HG02970 (cell line): ENCODE results near the gene TSPAN9.

Experiments
- ATAC-seq: cut with Tn5 transposase; IDR thresholded peaks from one replicate; pipeline ENCODE4 v1.9.1; 2021; ENCODE audit warnings: mild to moderate bottlenecking, moderate library complexity, moderate number of reproducible peaks; ENCODE audit not compliant: unreplicated experiment, low FRiP score

The TSPAN9 gene

GRCh38 chr12:3119756-3120601, 42.8 kb downstream of the TSPAN9 start:
- ATAC-seq = no peak

- ATAC-seq = no peak
These were observed 43.5 kb downstream of the TSPAN9 start for GRCh38 chr12:3120701-3121100.

DNA sequence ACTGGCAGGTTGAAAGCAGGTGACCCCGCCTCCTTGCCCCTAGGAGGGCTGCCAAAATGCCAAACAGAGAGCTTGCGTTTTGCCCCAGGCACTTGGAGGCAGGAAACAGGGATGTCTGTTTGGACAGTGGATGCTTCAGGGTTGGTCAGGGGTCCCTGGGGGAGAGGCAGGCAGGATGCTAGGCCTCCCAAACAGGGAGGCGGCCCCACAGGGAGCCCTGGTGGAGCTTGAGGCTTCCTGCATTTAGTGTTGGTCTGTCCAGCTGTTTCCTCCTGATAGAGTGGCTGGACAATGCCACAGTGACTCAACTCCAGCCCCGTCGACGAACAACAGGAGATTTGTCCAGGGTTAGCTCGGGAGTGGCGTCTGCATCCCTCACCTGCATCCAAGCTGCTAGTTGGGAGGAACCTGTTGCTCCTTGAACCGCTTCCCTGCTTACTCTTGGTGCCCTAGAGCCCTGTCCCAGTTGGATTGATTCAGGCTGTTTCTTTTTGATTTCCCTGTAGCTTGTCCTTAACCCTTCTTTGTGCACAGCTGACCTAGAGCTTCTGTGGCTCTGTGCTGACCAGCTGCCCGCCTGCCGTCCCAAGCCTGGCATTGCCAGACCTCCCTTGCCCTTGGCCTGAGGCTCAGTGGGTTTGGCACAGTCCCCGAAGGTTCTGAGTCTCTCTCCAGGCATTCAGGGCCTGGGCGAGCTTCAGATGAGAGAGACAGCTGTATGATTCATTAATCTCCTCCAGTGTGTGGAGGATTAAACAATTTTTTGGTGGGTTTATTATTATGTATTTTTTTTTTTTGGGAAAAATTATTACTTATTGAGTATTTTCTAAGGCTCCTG, 45.9 kb downstream of the TSPAN9 start:
- ATAC-seq = no peak

DNA sequence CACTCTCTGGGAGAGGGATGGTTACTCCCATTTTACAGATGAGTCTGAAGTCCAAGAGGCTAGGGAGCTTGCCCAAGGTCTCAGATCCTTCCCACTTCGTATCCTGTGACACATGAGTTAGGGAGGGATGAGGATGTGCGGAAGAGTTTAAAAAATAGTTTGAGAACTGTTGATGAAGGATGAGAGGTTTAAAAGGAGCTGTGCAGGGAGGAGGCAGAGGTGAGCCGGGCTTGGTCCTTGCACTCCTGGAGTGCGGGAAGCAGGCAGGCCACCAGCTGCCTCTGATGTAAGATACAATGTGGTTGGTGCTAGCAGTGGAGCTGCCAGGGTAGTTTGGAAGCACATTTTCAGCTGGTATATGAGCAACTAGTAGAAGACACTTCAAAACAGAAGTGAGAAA, 46.5 kb downstream of the TSPAN9 start:
- ATAC-seq = no peak

DNA sequence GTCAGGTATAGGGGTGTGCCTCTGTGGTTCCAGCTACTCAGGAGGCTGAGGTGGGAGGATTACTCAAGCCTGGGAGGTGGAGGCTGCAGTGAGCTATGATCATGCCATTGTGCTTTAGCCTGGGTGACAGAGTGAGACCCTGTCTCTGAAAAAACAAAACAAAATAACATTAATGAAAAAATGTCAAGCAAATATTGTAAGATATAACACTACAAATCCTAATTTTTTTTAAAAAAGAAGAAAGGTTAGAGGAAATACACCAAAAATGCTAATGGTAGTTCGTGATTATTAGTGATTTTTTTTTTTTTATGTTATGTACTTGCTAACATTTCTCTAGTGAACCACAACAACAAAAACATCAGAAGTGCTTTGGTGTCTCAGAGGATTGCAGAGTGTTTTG, 47.7 kb downstream of the TSPAN9 start:
- no peak for ATAC-seq

GRCh38 chr12:3125674-3126073, 48.5 kb downstream of the TSPAN9 start:
- no peak for ATAC-seq

DNA sequence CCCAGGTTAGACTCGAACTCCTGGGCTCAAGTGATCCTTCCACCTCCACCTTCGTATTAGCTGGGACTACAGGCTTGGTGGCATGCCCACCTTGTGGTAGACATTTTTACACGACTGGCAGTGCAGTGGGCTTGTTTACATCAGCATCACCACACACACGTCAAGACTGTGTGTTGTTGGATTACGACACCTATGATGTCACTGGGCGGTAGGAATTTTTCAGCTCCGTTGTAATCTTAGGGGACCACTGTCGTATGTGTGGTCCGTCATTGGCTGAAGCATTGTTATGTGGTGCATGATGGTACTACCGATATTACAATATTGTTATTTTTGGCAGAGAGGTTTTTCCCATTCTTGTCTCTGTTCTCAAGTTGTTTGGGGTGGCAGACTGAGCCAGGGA, 50.7 kb downstream of the TSPAN9 start:
- ATAC-seq = no peak

DNA sequence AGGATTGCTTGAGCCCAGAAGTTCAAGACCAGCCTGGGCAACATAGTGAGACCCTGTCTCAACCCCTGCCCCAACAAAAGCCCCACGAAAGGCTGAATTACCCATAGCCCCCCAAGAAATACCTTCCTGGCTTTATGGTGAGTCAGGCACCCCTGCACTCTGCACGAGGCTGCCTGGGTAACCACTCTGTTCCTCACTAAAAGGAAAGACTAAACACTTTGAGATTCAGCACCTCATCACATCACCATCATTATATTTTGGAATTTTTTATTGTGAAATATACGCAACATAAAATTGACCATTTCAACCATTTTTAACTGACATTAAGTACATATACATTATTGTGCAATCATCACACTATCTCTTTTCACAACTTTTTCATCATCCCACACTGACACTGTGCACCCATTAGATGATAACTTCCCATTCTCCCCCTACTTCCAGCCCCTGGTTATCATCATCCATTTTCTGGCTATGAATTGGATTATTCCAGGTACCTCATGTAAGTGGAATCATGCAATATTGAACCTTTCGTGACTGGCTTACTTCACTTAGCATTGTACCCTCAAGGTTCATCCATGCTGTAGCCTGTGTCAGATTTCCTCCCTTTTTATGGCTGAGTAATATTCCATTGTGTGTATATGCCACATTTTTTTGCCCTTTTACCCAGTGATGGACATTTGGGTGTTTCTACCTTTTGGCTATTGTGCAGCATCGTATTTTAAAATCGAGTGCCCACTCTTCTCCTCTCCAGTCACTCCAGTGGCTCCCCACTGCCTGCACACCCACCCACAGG, 51.5 kb downstream of the TSPAN9 start:
- ATAC-seq = no peak

DNA sequence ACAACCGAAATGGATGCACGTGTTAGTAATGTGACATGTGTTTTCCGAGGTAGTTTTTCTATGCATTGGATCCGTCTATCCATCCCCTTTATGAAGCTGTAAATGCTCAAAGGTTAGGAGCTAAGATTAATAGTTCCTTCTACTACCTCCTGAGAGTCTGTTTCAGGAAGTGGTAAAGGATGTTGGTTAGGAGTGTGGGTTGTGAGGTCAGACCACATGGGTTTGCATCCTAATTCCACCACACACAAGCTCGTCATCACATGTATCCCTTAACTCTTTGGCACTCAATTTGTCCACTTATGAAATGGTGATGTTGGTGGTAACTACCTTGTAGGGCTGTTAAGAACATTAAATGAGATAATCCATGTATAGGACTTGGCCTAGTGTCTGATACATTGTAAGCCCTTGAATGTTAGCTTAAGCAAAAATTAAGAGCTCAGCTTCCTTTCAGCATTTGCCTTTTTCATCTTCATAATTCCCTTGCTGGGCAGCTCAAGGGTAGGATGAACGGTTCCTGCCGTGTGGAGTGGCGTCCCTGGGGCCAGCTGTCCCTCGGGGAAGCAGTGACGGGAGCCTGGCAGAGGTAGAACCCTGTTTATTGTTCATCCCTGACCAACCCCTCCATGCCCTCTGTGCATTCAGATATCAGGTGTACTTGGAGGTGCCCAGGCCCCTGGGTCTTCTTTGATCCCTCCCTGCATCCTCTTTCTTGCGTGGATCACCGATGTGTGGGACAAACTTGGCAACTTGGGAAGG, 52.3 kb downstream of the TSPAN9 start:
- ATAC-seq = no peak

DNA sequence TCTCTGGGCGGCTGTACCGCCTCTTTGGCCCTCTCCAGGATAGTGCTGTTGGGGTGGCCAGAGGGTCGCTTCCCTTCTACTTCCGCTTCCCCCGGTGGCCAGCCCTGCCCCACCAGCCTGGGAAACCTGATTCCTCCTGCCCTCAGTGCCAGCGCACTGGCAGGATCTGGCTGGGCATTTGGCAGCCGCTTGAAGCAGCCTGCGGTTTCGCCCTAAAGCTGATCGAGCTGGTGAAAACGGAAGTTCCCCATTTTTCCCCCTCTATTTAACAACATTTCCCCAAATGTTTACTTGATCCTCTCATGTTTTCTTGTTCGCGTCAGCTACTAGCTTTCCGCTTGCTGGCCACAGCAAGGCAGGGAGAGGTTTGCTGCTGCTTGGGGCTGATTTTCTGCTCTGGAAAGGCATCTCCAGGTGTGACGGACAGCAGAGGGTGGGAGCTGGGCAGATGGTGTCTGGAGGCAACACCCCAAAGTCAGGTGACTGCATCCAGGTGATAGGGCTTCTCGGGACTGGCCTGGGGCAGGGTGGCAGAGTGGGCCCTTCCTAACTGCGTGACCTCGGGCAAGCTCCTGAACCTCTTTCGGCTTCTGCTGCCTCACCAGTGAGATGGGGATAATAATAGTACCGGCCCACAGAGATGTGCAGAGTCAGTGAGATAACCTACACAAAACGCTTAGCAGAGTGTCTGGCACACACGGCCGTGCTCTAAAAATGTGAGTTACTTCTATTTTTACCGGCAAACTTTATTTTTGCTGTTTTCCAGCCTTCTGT, 53.1 kb downstream of the TSPAN9 start:
- no peak for ATAC-seq

GRCh38 chr12:3131129-3131528, 54.0 kb downstream of the TSPAN9 start:
- no peak for ATAC-seq

DNA sequence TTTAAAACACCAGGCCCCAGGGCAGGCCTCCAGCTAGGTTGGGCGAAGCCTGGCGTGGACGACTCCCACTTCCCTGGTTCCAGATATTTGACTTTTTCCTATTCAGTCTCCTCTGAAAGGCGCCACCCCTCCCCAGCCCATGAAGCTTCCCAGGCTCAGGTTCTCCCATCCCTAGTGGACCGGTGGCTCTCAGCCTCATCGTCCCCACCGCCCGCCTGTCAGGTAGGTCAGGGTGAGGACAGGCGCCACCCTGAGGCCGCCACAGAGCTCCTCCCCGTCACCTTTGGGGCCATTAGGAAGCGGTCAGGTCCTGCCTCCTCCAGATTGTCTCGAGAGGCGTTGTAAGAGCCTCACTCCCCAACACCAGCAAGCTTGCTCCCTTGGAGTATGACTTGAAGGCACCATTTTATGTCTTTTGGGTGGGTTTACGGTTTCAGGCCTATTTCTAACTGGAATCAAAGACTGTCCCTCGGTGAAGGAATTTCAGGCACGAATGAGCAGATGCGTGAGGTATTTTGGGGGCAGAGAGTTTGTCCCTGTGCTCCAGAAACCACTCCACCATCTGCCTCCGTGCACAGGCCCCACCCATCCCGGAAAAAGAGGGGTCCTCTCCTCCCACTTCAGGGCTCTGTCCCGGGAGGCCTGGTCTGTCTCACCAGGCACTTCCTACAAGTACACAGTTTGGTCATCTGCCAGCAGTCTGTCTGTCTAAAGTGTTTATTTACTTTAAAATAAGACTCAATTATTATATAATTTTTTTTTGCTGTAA, 55.6 kb downstream of the TSPAN9 start:
- no peak for ATAC-seq

- ATAC-seq = no peak
These were observed 56.2 kb downstream of the TSPAN9 start for GRCh38 chr12:3133405-3133783.

DNA sequence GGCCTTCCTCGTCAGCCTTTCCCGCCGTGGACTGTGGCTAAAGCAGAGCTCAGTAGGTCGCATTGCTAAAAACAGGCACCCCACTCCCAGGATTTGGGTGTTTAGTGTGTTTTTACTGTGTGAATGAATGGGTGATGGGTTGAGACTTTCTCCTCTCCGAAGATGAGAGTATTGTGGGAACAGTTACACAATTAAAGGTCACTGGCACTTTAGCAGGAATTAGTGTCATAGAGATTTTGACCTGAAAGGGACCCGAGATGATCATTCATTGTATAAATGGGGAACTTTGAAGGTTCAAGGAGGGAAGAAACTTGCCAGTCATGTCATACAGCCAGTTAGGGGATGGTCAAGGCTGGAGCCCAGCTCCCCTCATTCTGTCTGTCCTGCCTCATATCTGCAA, 56.9 kb downstream of the TSPAN9 start:
- ATAC-seq = no peak

DNA sequence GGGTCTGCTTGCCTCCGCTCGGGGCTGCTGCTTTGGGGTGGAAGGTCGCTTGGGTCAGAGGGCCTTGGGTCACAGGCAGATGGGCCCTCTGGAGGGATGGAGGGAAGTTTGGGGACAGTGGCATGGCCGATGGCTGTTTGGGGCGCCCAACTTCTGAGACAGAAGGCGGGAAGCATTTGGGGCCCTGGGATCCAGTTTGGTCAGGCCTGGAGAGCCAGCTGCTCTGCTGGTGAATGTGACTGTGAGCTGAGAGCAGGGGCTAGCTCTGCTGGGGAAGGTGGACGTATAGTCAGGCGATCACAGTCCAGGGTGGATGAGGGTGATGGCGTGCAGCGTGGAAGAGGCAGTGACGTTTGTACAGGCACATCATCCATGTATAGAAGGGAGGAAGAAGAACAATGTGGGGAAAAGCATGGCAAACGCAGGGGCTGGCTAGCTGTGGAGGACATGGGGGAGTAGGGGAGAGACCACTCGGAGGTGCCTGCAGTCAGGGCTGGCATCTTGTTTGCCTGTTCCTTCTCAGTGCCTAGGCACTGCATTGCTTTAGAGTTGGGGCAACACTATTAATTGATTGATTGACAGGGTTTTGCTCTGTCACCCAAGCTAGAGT, 57.5 kb downstream of the TSPAN9 start:
- ATAC-seq = no peak

- ATAC-seq = no peak
These were observed 58.6 kb downstream of the TSPAN9 start for GRCh38 chr12:3135522-3136461.

GRCh38 chr12:3136641-3137267, 59.6 kb downstream of the TSPAN9 start:
- ATAC-seq = no peak
